Gastrocnemius medialis (tissue), 4 donors: ENCODE measurements around the gene MAML2.
A peak's percentile ranks its signal among the peaks of the same experiment; 100 is the strongest.

Experiments
- CTCF ChIP-seq, 5 experiments: fragments of 450-650 bp in 3 of 5; fragments of 200-600 bp in 2 of 5; sonication (generic) in 2 of 5; IDR thresholded peaks in 4 of 5; conservative IDR thresholded peaks in 1 of 5; 1 replicate in 4 of 5; 2 replicates in 1 of 5; pipeline ENCODE4 v1.5.1; 2016 to 2019; ENCODE audit warnings: antibody characterized with exemption in 5 of 5, mild to moderate bottlenecking in 3 of 5, moderate library complexity in 3 of 5
- POLR2A ChIP-seq, 2 donors: fragments of 450-650 bp; IDR thresholded peaks; one replicate each; pipeline ENCODE4 v1.6.1; 2017; ENCODE audit warnings: antibody characterized with exemption in 2 of 2, mild to moderate bottlenecking in 2 of 2, moderate library complexity in 2 of 2

GRCh38 chr11:96155627-96156378, 187.2 kb downstream of the MAML2 start:
- peak in 1 of 5 experiments; percentile 21 for TF ChIP-seq CTCF (IDR thresholded peaks at IDR 0.05 in 4 of 5, conservative IDR thresholded peaks at IDR 0.05 in 1 of 5)
- TF ChIP-seq POLR2A (IDR thresholded peaks at IDR 0.05): no peak
